ENCODE results near the gene IGHMBP2. TPM values are rescaled to one million over a fixed set of nuclear protein-coding genes. Genes with fewer than 3 reads are reported as not detected.
"Not testable (repeated sequence)": the region's sequence is repeated elsewhere in the genome, so short reads cannot be mapped to it uniquely, and the experiment has no call there.

The IGHMBP2 gene
- total RNA-seq: 28.3 to 29.0 TPM (median 28.5 TPM) in 3 replicates

DNA sequence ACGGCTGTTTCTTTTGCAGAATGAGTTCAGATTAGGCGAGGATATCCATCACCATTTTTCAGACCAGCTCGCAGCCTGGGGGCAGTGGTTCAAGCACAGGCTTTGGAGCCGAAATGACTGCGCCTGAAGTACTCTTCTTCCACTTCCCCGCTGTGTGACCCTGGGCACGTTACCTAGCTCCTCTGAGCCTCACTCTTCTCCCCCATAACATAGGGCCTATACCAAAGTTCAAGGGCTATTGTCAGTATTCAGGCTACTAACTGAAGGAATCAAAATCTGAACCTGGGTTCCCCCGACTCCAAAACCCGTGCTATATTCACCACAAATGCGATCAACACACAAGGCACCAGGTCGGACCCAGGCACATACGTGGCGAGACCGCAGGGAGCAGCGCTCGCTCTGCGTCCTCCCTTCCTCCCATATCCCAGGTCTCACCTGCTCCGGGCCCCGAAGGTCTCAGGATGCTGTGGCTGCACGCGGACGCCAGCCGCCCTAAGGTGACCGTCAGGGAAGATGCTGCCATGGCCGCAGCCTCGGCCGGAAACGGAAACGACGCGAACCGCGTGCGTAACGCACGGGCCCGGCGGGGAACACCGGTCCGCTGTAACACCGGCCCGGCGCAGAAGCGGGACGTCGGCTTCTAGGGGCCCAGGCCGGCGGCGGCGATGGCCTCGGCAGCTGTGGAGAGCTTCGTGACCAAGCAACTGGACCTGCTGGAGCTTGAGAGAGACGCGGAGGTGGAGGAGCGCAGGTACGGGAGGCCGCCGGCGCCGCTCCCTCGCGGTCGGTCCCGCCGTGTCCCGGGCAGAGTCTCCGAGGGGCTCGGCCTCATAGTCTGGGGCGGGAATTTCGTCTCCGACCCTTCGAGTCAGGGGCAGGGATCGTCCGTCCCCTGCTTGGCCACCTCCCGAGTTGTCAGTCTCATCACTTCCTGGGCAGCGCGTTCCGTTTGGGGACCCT lies at the start of gene IGHMBP2, which contains the start of gene MRPL21:
Gene IGHMBP2 (plus strand): TSS at position 604 of the 960 bp plus-strand sequence. CDS start 62 bp downstream, at position 666.
Gene MRPL21 (minus strand): TSS at position 545 of the 960 bp plus-strand sequence. CDS start 22 bp downstream, at position 523.
- H3K4me3 Mint-ChIP-seq: peak within 1 kb of the TSS; percentile 93
- H3K36me3 Mint-ChIP-seq: peaks cover 18% of the 10 kb centered on the region
- no peaks in the 10 kb centered on the region for H3K9me3 Mint-ChIP-seq
- H3K27ac Mint-ChIP-seq: peak within 1 kb of the TSS; percentile 93
- H3K4me1 Mint-ChIP-seq: peaks cover 27% of the 10 kb centered on the region
- DNase-seq (ENCODE audit: low spot score in 2 of 2, unreplicated experiment in 2 of 2): peak; percentile 75 to 84
- H3K27me3 Mint-ChIP-seq (ENCODE audit: low read depth): no peaks in the 10 kb centered on the region
- TF ChIP-seq, protein P1, sequence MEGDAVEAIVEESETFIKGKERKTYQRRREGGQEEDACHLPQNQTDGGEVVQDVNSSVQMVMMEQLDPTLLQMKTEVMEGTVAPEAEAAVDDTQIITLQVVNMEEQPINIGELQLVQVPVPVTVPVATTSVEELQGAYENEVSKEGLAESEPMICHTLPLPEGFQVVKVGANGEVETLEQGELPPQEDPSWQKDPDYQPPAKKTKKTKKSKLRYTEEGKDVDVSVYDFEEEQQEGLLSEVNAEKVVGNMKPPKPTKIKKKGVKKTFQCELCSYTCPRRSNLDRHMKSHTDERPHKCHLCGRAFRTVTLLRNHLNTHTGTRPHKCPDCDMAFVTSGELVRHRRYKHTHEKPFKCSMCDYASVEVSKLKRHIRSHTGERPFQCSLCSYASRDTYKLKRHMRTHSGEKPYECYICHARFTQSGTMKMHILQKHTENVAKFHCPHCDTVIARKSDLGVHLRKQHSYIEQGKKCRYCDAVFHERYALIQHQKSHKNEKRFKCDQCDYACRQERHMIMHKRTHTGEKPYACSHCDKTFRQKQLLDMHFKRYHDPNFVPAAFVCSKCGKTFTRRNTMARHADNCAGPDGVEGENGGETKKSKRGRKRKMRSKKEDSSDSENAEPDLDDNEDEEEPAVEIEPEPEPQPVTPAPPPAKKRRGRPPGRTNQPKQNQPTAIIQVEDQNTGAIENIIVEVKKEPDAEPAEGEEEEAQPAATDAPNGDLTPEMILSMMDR (IDR thresholded peaks at IDR 0.05; ENCODE audit: unreplicated experiment): no peak

DNA sequence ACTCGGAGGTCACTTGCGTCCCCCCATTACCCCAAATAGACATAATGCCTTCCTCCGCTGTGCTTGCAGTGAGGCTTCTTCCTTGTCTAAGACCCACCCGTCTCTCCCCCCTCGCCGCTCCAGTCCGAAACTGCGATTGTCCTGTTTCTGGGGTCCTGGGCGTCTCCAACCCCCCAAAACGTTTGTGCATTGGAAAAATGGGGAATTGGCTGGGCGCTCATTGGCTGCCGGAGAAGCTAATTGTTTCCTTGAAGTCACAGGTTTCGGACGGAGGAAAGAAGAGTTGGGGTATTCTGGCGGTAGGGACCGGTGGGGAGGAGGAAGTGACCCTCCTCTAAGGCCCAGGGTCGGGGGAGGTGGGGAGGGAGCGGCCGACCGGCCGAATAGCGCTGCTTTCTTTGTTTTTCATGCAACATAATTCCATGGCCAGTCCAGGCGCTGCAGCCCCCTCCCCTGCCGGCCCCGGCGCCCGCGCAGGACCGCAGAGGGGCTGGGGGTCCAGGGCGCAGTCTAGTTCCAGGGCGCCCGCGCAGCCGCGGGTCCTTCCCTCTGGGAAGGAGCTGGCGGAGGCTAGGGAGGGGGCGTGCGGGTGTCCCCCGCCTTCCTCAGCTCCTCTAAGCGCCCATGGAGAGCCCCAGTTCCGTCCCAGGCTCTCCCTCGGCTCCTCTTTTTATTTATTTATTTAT lies 49.3 kb upstream of the IGHMBP2 start:
- H3K36me3 Mint-ChIP-seq: no peaks in the 10 kb centered on the region
- peaks cover 38% of the 10 kb centered on the region for H3K27me3 Mint-ChIP-seq (ENCODE audit: low read depth)
- TF ChIP-seq, protein P1 (IDR thresholded peaks at IDR 0.05; ENCODE audit: unreplicated experiment): no peak
- no peak overlapping the region for H3K27ac Mint-ChIP-seq
- peaks cover 17% of the 10 kb centered on the region for H3K4me1 Mint-ChIP-seq
- no peak for DNase-seq (ENCODE audit: low spot score in 2 of 2, unreplicated experiment in 2 of 2)
- H3K4me3 Mint-ChIP-seq: peak overlapping the region; percentile 61
- H3K9me3 Mint-ChIP-seq: no peaks in the 10 kb centered on the region

DNA sequence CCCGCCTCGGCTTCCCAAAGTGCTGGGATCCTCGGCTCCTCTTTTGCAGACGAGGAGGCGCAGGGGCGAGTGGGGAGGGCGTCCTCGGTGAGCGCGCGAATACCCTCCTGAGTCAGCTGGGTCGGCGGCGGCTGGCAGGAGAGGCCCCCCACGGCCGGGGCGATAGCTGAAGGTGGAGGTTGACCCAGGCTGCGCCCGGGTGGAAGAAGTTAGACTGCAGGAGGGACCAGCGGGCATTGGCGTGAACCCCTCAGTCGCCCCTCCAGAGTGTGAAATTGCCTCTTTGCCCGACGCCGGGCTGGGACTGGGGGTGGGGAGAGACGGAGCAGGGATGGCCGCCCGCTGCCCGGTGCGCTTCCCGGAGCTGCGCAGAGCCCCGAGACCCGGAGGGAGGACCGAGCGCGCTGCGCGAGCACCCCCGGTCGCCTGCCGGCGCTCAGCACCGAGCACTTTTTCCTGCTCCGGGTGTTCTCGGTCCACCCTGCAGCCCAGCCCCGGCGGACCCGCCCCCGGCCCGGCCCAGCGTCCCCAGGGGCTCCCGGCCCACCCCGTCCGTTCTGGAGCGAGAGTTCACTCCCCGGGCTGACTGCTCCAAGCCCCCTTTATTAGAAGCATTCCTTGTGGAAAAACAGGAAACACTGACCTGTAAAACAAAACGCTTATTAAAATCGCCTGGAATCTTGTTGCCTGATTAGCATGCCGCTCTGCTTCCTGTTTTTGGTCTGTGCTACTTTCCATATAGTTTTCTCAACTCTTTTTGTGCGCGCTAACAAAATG lies 48.3 kb upstream of the IGHMBP2 start:
- TF ChIP-seq, protein P1 (IDR thresholded peaks at IDR 0.05; ENCODE audit: unreplicated experiment): no peak
- H3K4me1 Mint-ChIP-seq: peaks cover 17% of the 10 kb centered on the region
- no peaks in the 10 kb centered on the region for H3K9me3 Mint-ChIP-seq
- peaks cover 34% of the 10 kb centered on the region for H3K27me3 Mint-ChIP-seq (ENCODE audit: low read depth)
- DNase-seq (ENCODE audit: low spot score in 2 of 2, unreplicated experiment in 2 of 2): peak in 1 of 2 experiments; percentile 57
- H3K36me3 Mint-ChIP-seq: no peaks in the 10 kb centered on the region
- peak overlapping the region; percentile 43 for H3K27ac Mint-ChIP-seq
- H3K4me3 Mint-ChIP-seq: peak overlapping the region; percentile 61

DNA sequence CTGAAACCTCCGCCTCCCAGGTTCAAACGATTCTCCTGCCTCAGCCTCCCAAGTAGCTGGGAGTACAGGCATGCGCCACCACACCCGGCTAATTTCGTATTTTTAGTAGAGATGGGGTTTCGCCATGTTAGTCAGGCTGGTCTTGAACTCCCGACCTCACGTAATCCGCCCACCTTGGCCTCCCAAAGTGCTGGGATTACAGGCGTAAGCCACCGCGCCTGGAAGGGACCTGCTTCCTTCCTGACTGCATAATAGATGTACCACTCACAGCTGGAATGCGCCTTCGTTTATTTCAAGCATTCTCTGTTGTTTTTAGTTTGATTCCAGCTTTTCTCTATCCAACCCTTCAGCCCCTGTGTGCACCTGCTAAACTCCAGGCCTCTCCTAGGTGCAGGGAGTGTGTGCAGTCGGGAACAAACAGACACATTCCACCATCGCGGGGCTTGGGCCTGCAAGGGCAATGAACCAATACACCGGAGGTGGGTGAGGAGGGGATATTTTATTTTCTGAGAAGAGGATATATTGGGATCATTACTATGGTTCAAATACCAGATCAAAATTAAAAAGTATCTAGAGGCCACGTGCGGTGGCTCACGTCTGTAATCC lies 47.2 kb upstream of the IGHMBP2 start:
- Mint-ChIP-seq H3K4me1 (peaks cover 17% of the 10 kb centered on the region), H3K4me3 (peak overlapping the region; percentile 24), H3K27me3 (ENCODE audit: low read depth) (peaks cover 29% of the 10 kb centered on the region)
- H3K27ac Mint-ChIP-seq; DNase-seq (ENCODE audit: low spot score in 2 of 2, unreplicated experiment in 2 of 2); H3K36me3 Mint-ChIP-seq; H3K9me3 Mint-ChIP-seq: not testable (repeated sequence)

DNA sequence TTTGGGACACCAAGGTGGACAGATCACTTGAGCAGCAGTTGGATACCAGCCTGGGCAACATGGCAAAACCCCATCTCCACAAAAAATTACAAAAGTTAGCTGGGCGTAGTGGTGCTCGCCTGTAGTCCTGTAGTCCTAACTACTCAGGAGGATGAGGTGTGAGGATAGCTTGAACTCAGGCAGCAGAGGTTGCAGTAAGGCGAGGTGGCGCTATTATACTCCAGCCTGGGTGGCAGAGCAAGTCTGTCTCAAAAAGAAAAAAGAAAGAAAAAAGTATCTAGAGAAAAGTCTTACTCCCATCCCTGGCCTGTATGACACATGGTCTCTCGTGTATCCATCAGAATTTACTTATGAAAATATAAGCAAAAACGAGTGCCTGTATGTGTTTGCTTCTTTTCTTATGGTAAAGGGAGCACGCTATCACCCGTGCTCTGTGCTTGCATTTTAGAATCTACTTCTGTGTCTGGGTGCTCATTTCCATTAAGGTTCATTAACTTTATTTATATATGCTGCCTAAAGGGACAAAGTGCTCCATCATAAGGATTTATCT lies 46.6 kb upstream of the IGHMBP2 start:
- Mint-ChIP-seq H3K9me3 (no peaks in the 10 kb centered on the region), H3K36me3 (no peaks in the 10 kb centered on the region), H3K27ac (peak overlapping the region; percentile 79), H3K4me1 (peaks cover 17% of the 10 kb centered on the region), H3K4me3 (no peak overlapping the region), H3K27me3 (ENCODE audit: low read depth) (peaks cover 25% of the 10 kb centered on the region)
- TF ChIP-seq, protein P1 (IDR thresholded peaks at IDR 0.05; ENCODE audit: unreplicated experiment): no peak
- no peak for DNase-seq (ENCODE audit: low spot score in 2 of 2, unreplicated experiment in 2 of 2)
